K562 (cell line): Measurements from ENCODE around the gene PRKAR1B. TPM values are rescaled to one million over a fixed set of nuclear protein-coding genes. Genes with fewer than 3 reads are reported as not detected.

ENCODE experiments used
- ATAC-seq: fragments of 200-7000 bp; cut with Tn5 transposase; 3 replicates; pipeline ENCODE4 v1.9.1; 2020; ENCODE audit warnings: moderate library complexity
- Bru-seq: library from RNA; stranded (reverse); fragments of 400-500 nt; gene quantifications from one replicate; lab custom pipeline; 2021; lab: Mats Ljungman, UMichigan
- BruChase-seq, 2 experiments: library from RNA; stranded (reverse); fragments of 400-500 nt; gene quantifications; one replicate each; lab custom pipeline; 2021; lab: Mats Ljungman, UMichigan
- BruUV-seq: library from RNA; stranded (reverse); fragments of 400-500 nt; replicated peaks from 2 replicates; lab custom pipeline; 2021; lab: Mats Ljungman, UMichigan
- CTCF ChIA-PET: fragments of 300-600 bp; formaldehyde crosslinking; extraction: SDS; loops from one replicate; lab custom pipeline; 2021; ENCODE audit warnings: low intra/inter-chr PET ratio; lab: Yijun Ruan, JAX
- POLR2A ChIA-PET: fragments of 300-600, 350-650 bp; sonication (Branson Sonifier 250); formaldehyde crosslinking; extraction: SDS; loops from one replicate; lab custom pipeline; 2021; ENCODE audit warnings: antibody characterized with exemption, inconsistent platforms; lab: Yijun Ruan, JAX
- DNase-seq, 4 experiments: peaks; one replicate each; pipeline versions ENCODE4 v3.0.0 to v3.0.0-alpha.2; 2011 to 2018; ENCODE audit warnings: low spot score in 3 of 4, mixed read lengths in 3 of 4; ENCODE audit errors: extremely low read depth in 1 of 4
- FAIRE-seq: peaks from 2 replicates; lab custom pipeline; 2011; peaks lifted over from hg19 to GRCh38; lab: Jason Lieb, UNC
- H2AFZ ChIP-seq: 2 replicates; pipeline ENCODE4 v1.6.0; 2011; ENCODE audit warnings: low read depth, low read length, control low read depth, inconsistent platforms
- H3K27ac ChIP-seq: fragments of 200-600 bp; 3 replicates; pipeline ENCODE4 v1.8.0; 2011; ENCODE audit warnings: low read depth, mild to moderate bottlenecking, control low read depth, inconsistent platforms, low read length, moderate library complexity, mixed read lengths; ENCODE audit errors: extremely low read depth
- H3K27me3 ChIP-seq, 2 experiments: fragments of 300-600 bp in 1 of 2; 2 replicates in 1 of 2; 3 replicates in 1 of 2; pipeline versions ENCODE4 v1.6.0 to v1.8.0; 2011; ENCODE audit warnings: inconsistent platforms in 2 of 2, low read length in 2 of 2, mild to moderate bottlenecking in 1 of 2, mixed read lengths in 1 of 2, moderate library complexity in 1 of 2; ENCODE audit not compliant: control insufficient read depth in 2 of 2, insufficient read depth in 2 of 2
- H3K36me3 ChIP-seq: fragments of 300-600 bp; 3 replicates; pipeline ENCODE4 v1.8.0; 2011; ENCODE audit warnings: mild to moderate bottlenecking, low read length, inconsistent platforms; ENCODE audit not compliant: control insufficient read depth, insufficient read depth
- H3K4me1 ChIP-seq, 2 experiments: fragments of 200-600 bp in 1 of 2; replicated peaks in 1 of 2; 2 replicates in 1 of 2; 3 replicates in 1 of 2; pipeline versions ENCODE4 v1.5.1 to v1.8.0; 2011; ENCODE audit warnings: inconsistent platforms in 2 of 2, low read length in 2 of 2, mild to moderate bottlenecking in 1 of 2, mixed read lengths in 1 of 2, moderate library complexity in 1 of 2; ENCODE audit not compliant: control insufficient read depth in 2 of 2, insufficient read depth in 2 of 2
- H3K4me2 ChIP-seq: 2 replicates; pipeline ENCODE4 v1.6.1; 2011; ENCODE audit warnings: low read length, control low read depth, inconsistent platforms, mixed read lengths; ENCODE audit not compliant: insufficient read depth
- H3K4me3 ChIP-seq: fragments of 200-600 bp; sonication (generic), shearing (Covaris generic); 2 replicates; pipeline ENCODE4 v1.5.1; 2016; ENCODE audit warnings: control low read depth, inconsistent platforms
- H3K79me2 ChIP-seq: fragments of 200-600 bp; 3 replicates; pipeline ENCODE4 v1.8.0; 2011; ENCODE audit warnings: low read length, inconsistent platforms; ENCODE audit not compliant: control insufficient read depth, insufficient read depth
- H3K9ac ChIP-seq, 2 experiments: 2 replicates each; pipeline versions ENCODE4 v1.6.0 to v1.6.1; 2011; ENCODE audit warnings: low read depth in 2 of 2, low read length in 2 of 2, control low read depth in 1 of 2, inconsistent platforms in 1 of 2, mild to moderate bottlenecking in 1 of 2, mixed read lengths in 1 of 2; ENCODE audit not compliant: insufficient read depth in 1 of 2
- H3K9me1 ChIP-seq: one replicate; pipeline ENCODE4 v1.6.0; 2011; ENCODE audit warnings: inconsistent platforms, mild to moderate bottlenecking, low read length, moderate library complexity; ENCODE audit not compliant: control insufficient read depth, insufficient read depth
- H3K9me3 ChIP-seq: replicated peaks from 2 replicates; pipeline ENCODE4 v1.5.1; 2011; ENCODE audit warnings: low read depth, low read length, inconsistent platforms; ENCODE audit not compliant: control insufficient read depth, insufficient read depth
- H4K20me1 ChIP-seq: replicated peaks from 2 replicates; pipeline ENCODE4 v1.6.1; 2011; ENCODE audit warnings: low read length, inconsistent platforms, mixed read lengths; ENCODE audit not compliant: control insufficient read depth, insufficient read depth
- HMG20B ChIP-seq: fragments of 250-450 bp; sonication (Bioruptor Pico); IDR thresholded peaks from 2 replicates; pipeline ENCODE4 v1.5.0; 2021; ENCODE audit warnings: mild to moderate bottlenecking
- HNRNPK ChIP-seq: fragments of 200-400 bp; formaldehyde crosslinking; IDR thresholded peaks from one replicate; pipeline ENCODE4 v1.6.1; 2018; ENCODE audit warnings: mild to moderate bottlenecking, low read depth, low read length; ENCODE audit not compliant: poor library complexity, severe bottlenecking
- U2AF2 ChIP-seq: fragments of 200-400 bp; formaldehyde crosslinking; optimal IDR thresholded peaks from 2 replicates; pipeline ENCODE3; 2017; ENCODE audit warnings: low read depth, mild to moderate bottlenecking, low read length
- ZBTB7A ChIP-seq: IDR thresholded peaks from 2 replicates; pipeline ENCODE4 v1.6.1; 2011; ENCODE audit warnings: low read depth, mild to moderate bottlenecking, low read length, moderate library complexity, borderline replicate concordance; ENCODE audit not compliant: control insufficient read depth
- WGBS: fragments of 100-300 bp; shearing (Covaris generic); methylation state at CpG from one replicate; pipeline ENCODE4 v1.1.6; 2016; ENCODE audit warnings: low coverage, mixed read lengths; ENCODE audit not compliant: insufficient coverage; ENCODE audit errors: missing lambda C conversion rate; 5-methylcytosine and 5-hydroxymethylcytosine counted together
- in situ Hi-C: fragments of 300-500 bp; cut with MboI; formaldehyde crosslinking; loops from 4 replicates; pipeline ENCODE4 v1.15.0; 2018; ENCODE audit warnings: inconsistent platforms, mixed read lengths
- intact Hi-C: fragments of 100-400 bp; cut with micrococcal nuclease; formaldehyde crosslinking; loops from 2 replicates; pipeline ENCODE4 v1.14.2; 2022
- long read RNA-seq, 3 experiments: library from polyadenylated mRNA in 2 of 3; library from RNA in 1 of 3; unstranded in 2 of 3; stranded (forward) in 1 of 3; transcript quantifications; one replicate each; pipeline ENCODE4 v2.0.0, GENCODE V29; 2019 to 2022
- polyA minus RNA-seq, 3 experiments: library from RNA; depleted of rRNA, polyadenylated mRNA; stranded (reverse); fragments of >200 nt; gene quantifications; 2 replicates each; pipeline ENCODE4 v1.2.3, GENCODE V29; 2011
- polyA plus RNA-seq, 8 experiments: library from polyadenylated mRNA; depleted of rRNA in 4 of 8; stranded (reverse) in 5 of 8; unstranded in 3 of 8; fragments of >200 nt; fragmentation: Nextera tagmentation in 2 of 8; fragmentation: Illumina TruSeq in 1 of 8; extraction: Ambion mirVana in 2 of 8; extraction: Trizol in 1 of 8; gene quantifications; 2 replicates each; pipeline versions ENCODE4 v1.2.1 to v1.2.3, GENCODE V29; 2011 to 2014; ENCODE audit warnings: inconsistent platforms in 1 of 8, missing spikeins in 1 of 8
- total RNA-seq, 7 experiments: library from RNA; depleted of rRNA in 6 of 7; stranded (reverse); fragments of >200 nt in 6 of 7; fragmentation: Illumina TruSeq in 2 of 7; extraction: Trizol in 2 of 7; gene quantifications; 2 replicates each; pipeline versions ENCODE4 v1.2.1 to v1.2.3, GENCODE V29; 2011 to 2021; ENCODE audit warnings: low replicate concordance in 1 of 7
- TF ChIP-seq, protein P1 (sequence below): conservative IDR thresholded peaks from 2 replicates; pipeline ENCODE4 v1.6.1; 2011; ENCODE audit warnings: low read depth, mild to moderate bottlenecking, low read length; ENCODE audit not compliant: control insufficient read depth
- TF ChIP-seq, protein P2 (sequence below), 2 experiments: IDR thresholded peaks; 2 replicates each; pipeline ENCODE4 v1.6.1; 2011; ENCODE audit warnings: borderline replicate concordance in 1 of 2, control low read depth in 1 of 2, low read depth in 1 of 2, low read length in 1 of 2, mild to moderate bottlenecking in 1 of 2, mixed read lengths in 1 of 2, moderate library complexity in 1 of 2; ENCODE audit not compliant: insufficient read depth in 1 of 2, insufficient read length in 1 of 2, poor library complexity in 1 of 2, severe bottlenecking in 1 of 2; ENCODE audit errors: extremely low read depth in 1 of 2
- TF ChIP-seq, protein P3 (sequence below): sonication (generic); formaldehyde crosslinking; IDR thresholded peaks from 2 replicates; pipeline ENCODE4 v1.9.0; 2022; ENCODE audit warnings: mild to moderate bottlenecking, missing genetic modification reagents
- TF ChIP-seq, protein P4 (sequence below), 2 experiments: fragments of 450-650 bp; conservative IDR thresholded peaks; 2 replicates each; pipeline ENCODE4 v1.6.1; 2017; ENCODE audit warnings: mild to moderate bottlenecking in 2 of 2, moderate library complexity in 2 of 2

PRKAR1B gene
- total RNA-seq (2011; cell fraction: chromatin; rRNA removed; ENCODE audit: low replicate concordance) = 17.8 and 33.7 TPM in 2 replicates
- 20.3 and 21.8 TPM in 2 replicates for total RNA-seq (2011; cell fraction: nucleolus; rRNA removed)
- total RNA-seq (2011; cell fraction: nucleoplasm; rRNA removed) = 13.3 and 14.8 TPM in 2 replicates
- total RNA-seq (2014; rRNA removed) = 28.8 and 37.6 TPM in 2 replicates
- total RNA-seq (2014; rRNA removed; fragmentation: Illumina TruSeq; extraction: Trizol) = 7.7 and 10.5 TPM in 2 replicates
- 11.8 and 12.7 TPM in 2 replicates for total RNA-seq (2015; rRNA removed; fragmentation: Illumina TruSeq; extraction: Trizol)
- total RNA-seq (2021) = 30.5 and 32.0 TPM in 2 replicates
- polyA plus RNA-seq (2011; rRNA removed) = 8.2 and 15.3 TPM in 2 replicates
- 7.5 and 20.4 TPM in 2 replicates for polyA plus RNA-seq (2011; cell fraction: cytosol; rRNA removed)
- polyA plus RNA-seq (2011; cell fraction: nucleus; rRNA removed) = 8.1 and 20.7 TPM in 2 replicates
- polyA plus RNA-seq (2012) = 13.9 and 25.5 TPM in 2 replicates
- polyA plus RNA-seq (2014; fragmentation: Illumina TruSeq; extraction: Trizol) = 9.2 and 20.4 TPM in 2 replicates
- polyA plus RNA-seq (2014; fragmentation: Nextera tagmentation; extraction: Ambion mirVana) = 1 to 10 TPM in 1 of 2 experiments, under 1 TPM in 1; 0.99 to 1.2 TPM
- polyA plus RNA-seq (2014; rRNA removed) = 18.4 and 19.4 TPM in 2 replicates
- 21.0 and 32.5 TPM in 2 replicates for polyA minus RNA-seq (2011; rRNA and poly(A)+ RNA removed)
- polyA minus RNA-seq (2011; cell fraction: cytosol; rRNA and poly(A)+ RNA removed) = 11.3 and 17.8 TPM in 2 replicates
- polyA minus RNA-seq (2011; cell fraction: nucleus; rRNA and poly(A)+ RNA removed) = 8.5 and 9.8 TPM in 2 replicates
- Bru-seq, nascent RNA = percentile 50 among the genes with signal in this experiment
- BruChase-seq, experiment 1, labeled RNA remaining after a 2-hour chase = percentile 46 among the genes with signal in this experiment
- percentile 45 among the genes with signal in this experiment for BruChase-seq, experiment 2, labeled RNA remaining after a 6-hour chase
- long read RNA-seq, experiment 1, transcript PRKAR1B-211 (11 exons, 2,533 nt) = minor isoform, 12 of 155 reads
- long read RNA-seq, experiment 1, transcript PRKAR1B-203 (11 exons, 1,917 nt) = major isoform, 34 of 155 reads
- long read RNA-seq, experiment 1, partial matches to known transcripts = 26 of 155 reads
- long read RNA-seq, experiment 1, other reads (novel, unspliced or antisense) = 82 of 155 reads
- long read RNA-seq, experiment 2, transcript PRKAR1B-211 (11 exons, 2,533 nt) = minor isoform, 6 of 65 reads
- long read RNA-seq, experiment 2, transcript PRKAR1B-203 (11 exons, 1,917 nt) = major isoform, 19 of 65 reads
- long read RNA-seq, experiment 2, partial matches to known transcripts = 19 of 65 reads
- long read RNA-seq, experiment 2, other reads (novel, unspliced or antisense) = 21 of 65 reads
- long read RNA-seq, experiment 3, transcript PRKAR1B-203 (11 exons, 1,917 nt) = major isoform, 8 of 19 reads
- long read RNA-seq, experiment 3, partial matches to known transcripts = 5 of 19 reads
- long read RNA-seq, experiment 3, other reads (novel, unspliced or antisense) = 4 of 19 reads

DNA sequence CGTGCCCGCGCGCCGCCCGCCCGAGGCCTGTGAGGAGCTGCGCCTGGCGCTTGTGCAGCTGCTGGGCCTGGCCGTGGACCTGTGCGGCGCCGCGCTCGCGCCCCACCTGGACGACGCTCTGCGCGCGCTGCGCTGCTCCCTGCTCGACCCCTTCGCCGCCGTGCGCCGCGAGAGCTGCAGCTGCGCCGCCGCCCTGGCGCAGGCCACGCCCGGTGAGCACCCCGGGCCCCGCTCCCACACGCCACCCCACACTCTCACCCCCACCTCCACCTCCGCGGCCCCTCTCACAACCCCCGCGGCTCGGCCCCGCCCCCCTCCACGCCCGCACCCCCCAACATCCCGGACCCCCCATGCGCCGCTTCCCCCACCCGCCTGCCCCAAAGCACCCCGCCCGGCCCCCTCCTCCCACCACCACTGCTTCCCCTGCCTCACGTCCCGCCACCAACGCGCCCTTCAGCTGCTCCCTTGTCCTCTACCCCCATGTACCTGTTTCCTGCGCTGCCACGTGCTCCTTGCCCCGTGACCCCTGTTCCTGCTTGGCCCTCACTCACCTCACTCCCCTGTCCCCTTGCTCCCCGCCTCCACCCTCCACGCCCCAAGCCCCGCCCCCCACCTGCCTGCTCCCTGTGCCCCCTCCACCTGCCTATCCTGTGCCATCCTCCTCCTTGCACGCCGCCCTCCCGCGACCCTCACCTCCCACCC, at the start of gene PRKAR1B:
Gene PRKAR1B (minus strand): TSS at position 178 of the 702 bp plus-strand sequence. CDS start 15,776 bp downstream, outside the sequence.
- H2AFZ ChIP-seq = peak within 1 kb of the TSS; percentile 67
- in situ Hi-C loops = no loop called here
- peak within 1 kb of the TSS; percentile 86 for H3K4me3 ChIP-seq
- peaks cover 80% of the 10 kb centered on the region for H3K79me2 ChIP-seq
- peaks cover 24% of the 10 kb centered on the region for H3K9me3 ChIP-seq
- 0% methylated on average over 7 of the region's 66 CpGs for WGBS
- H3K4me2 ChIP-seq = peak within 1 kb of the TSS; percentile 85
- ATAC-seq = peak; percentile 64
- no peak for FAIRE-seq
- H3K27me3 ChIP-seq = no peaks in the 10 kb centered on the region
- ChIA-PET POLR2A (interaction anchor here (0.5 kb wide), 1 partner anchor 145 kb away, joined by 3 read pairs; no protein-coding TSS in a partner anchor), CTCF (no interaction called here)
- H3K9me1 ChIP-seq = no peaks in the 10 kb centered on the region
- peak; percentile 66 to 91 (median 82) for DNase-seq
- peak within 1 kb of the TSS; percentile 86 for H3K27ac ChIP-seq
- BruUV-seq = no TSS peak
- intact Hi-C loops = loop anchor here (5.0 kb wide), 1 partner anchor 145 kb away; no protein-coding TSS in a partner anchor
- H3K4me1 ChIP-seq = peaks cover 23 to 47% of the 10 kb centered on the region in 2 experiments; a peak in 4 of 5 replicates
- 0 out of 2 replicates have a peak, but pooled peaks cover 4% of the 10 kb centered on the region for H4K20me1 ChIP-seq
- peaks cover 66% of the 10 kb centered on the region for H3K36me3 ChIP-seq
- peak within 1 kb of the TSS; percentile 84 to 91 for H3K9ac ChIP-seq
- TF ChIP-seq, protein P1, sequence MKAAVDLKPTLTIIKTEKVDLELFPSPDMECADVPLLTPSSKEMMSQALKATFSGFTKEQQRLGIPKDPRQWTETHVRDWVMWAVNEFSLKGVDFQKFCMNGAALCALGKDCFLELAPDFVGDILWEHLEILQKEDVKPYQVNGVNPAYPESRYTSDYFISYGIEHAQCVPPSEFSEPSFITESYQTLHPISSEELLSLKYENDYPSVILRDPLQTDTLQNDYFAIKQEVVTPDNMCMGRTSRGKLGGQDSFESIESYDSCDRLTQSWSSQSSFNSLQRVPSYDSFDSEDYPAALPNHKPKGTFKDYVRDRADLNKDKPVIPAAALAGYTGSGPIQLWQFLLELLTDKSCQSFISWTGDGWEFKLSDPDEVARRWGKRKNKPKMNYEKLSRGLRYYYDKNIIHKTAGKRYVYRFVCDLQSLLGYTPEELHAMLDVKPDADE = 0 out of 2 replicates have a peak, but pooled peaks have one; percentile 10
- TF ChIP-seq, protein P2, sequence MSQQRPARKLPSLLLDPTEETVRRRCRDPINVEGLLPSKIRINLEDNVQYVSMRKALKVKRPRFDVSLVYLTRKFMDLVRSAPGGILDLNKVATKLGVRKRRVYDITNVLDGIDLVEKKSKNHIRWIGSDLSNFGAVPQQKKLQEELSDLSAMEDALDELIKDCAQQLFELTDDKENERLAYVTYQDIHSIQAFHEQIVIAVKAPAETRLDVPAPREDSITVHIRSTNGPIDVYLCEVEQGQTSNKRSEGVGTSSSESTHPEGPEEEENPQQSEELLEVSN (IDR thresholded peaks at IDR 0.05; ENCODE audit: borderline replicate concordance in 1 of 2, extremely low read depth in 1 of 2, insufficient read depth in 1 of 2, insufficient read length in 1 of 2, low read depth in 1 of 2, low read length in 1 of 2, poor library complexity in 1 of 2, severe bottlenecking in 1 of 2) = peak in 1 of 2 experiments; percentile 67
- peak; percentile 40 for TF ChIP-seq HNRNPK
- TF ChIP-seq, protein P3, sequence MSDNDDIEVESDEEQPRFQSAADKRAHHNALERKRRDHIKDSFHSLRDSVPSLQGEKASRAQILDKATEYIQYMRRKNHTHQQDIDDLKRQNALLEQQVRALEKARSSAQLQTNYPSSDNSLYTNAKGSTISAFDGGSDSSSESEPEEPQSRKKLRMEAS (CRISPR knock-in tag) = 0 out of 2 replicates have a peak, but pooled peaks have one; percentile 23
- TF ChIP-seq U2AF2 = no peak
- peak; percentile 9; the same call in 1 of the 2 replicates for TF ChIP-seq ZBTB7A
- TF ChIP-seq, protein P4, sequence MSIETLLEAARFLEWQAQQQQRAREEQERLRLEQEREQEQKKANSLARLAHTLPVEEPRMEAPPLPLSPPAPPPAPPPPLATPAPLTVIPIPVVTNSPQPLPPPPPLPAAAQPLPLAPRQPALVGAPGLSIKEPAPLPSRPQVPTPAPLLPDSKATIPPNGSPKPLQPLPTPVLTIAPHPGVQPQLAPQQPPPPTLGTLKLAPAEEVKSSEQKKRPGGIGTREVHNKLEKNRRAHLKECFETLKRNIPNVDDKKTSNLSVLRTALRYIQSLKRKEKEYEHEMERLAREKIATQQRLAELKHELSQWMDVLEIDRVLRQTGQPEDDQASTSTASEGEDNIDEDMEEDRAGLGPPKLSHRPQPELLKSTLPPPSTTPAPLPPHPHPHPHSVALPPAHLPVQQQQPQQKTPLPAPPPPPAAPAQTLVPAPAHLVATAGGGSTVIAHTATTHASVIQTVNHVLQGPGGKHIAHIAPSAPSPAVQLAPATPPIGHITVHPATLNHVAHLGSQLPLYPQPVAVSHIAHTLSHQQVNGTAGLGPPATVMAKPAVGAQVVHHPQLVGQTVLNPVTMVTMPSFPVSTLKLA (conservative IDR thresholded peaks at IDR 0.05) = peak in 1 of 2 experiments; percentile 50; a peak in 1 of 4 replicates
- TF ChIP-seq HMG20B (CRISPR knock-in tag) = no peak
